ENCODE data around the gene DRC7. TPM values are rescaled to one million over a fixed set of nuclear protein-coding genes. Genes with fewer than 3 reads are reported as not detected.

The DRC7 gene
- total RNA-seq, 2 donors from 2014 or later, result not detected

- DNase-seq (ENCODE audit: low spot score), result no peak
- H3K4me1 ChIP-seq (ENCODE audit: control insufficient read depth in 1 of 2, low read depth in 2 of 2), result no peaks in the 10 kb centered on the region
- H3K27ac ChIP-seq, result no peak overlapping the region
- no peaks in the 10 kb centered on the region for H3K27me3 ChIP-seq (replicated peaks; ENCODE audit: insufficient read depth)
- no peak for TF ChIP-seq CTCF (IDR thresholded peaks at IDR 0.05)
- H3K36me3 ChIP-seq, result no peaks in the 10 kb centered on the region
- ATAC-seq (ENCODE audit: insufficient number of reproducible peaks, low FRiP score, low read depth), result no peak
- no peak overlapping the region for H3K4me3 ChIP-seq
- H3K9me3 ChIP-seq, result no peaks in the 10 kb centered on the region
These were observed 19.4 kb downstream of the DRC7 start for GRCh38 chr16:57714047-57714446.

- no peaks in the 10 kb centered on the region for H3K36me3 ChIP-seq
- no peaks in the 10 kb centered on the region for H3K27me3 ChIP-seq (replicated peaks; ENCODE audit: insufficient read depth)
- no peaks in the 10 kb centered on the region for H3K4me1 ChIP-seq (ENCODE audit: control insufficient read depth in 1 of 2, low read depth in 2 of 2)
- DNase-seq (ENCODE audit: low spot score), result no peak
- no peak for TF ChIP-seq CTCF (IDR thresholded peaks at IDR 0.05)
- no peaks in the 10 kb centered on the region for H3K9me3 ChIP-seq
- no peak for ATAC-seq (ENCODE audit: insufficient number of reproducible peaks, low FRiP score, low read depth)
- H3K27ac ChIP-seq, result no peak overlapping the region
- no peak overlapping the region for H3K4me3 ChIP-seq
These were observed 25.6 kb downstream of the DRC7 start for GRCh38 chr16:57720142-57720575.

GRCh38 chr16:57721356-57722209 is 27.0 kb downstream of the DRC7 start:
- Histone ChIP-seq H3K27me3 (replicated peaks; ENCODE audit: insufficient read depth) (no peaks in the 10 kb centered on the region), H3K4me3 (no peak overlapping the region), H3K27ac (no peak overlapping the region), H3K9me3 (no peaks in the 10 kb centered on the region), H3K36me3 (no peaks in the 10 kb centered on the region), H3K4me1 (ENCODE audit: control insufficient read depth in 1 of 2, low read depth in 2 of 2) (no peaks in the 10 kb centered on the region)
- ATAC-seq (ENCODE audit: insufficient number of reproducible peaks, low FRiP score, low read depth) (no peak), DNase-seq (ENCODE audit: low spot score) (no peak)
- no peak for TF ChIP-seq CTCF (IDR thresholded peaks at IDR 0.05)

- H3K27ac ChIP-seq, result no peak overlapping the region
- no peaks in the 10 kb centered on the region for H3K36me3 ChIP-seq
- TF ChIP-seq CTCF (IDR thresholded peaks at IDR 0.05), result no peak
- no peak overlapping the region for H3K4me3 ChIP-seq
- H3K4me1 ChIP-seq (ENCODE audit: control insufficient read depth in 1 of 2, low read depth in 2 of 2), result no peaks in the 10 kb centered on the region
- ATAC-seq (ENCODE audit: insufficient number of reproducible peaks, low FRiP score, low read depth) (no peak), DNase-seq (ENCODE audit: low spot score) (no peak)
- H3K9me3 ChIP-seq, result no peaks in the 10 kb centered on the region
- no peaks in the 10 kb centered on the region for H3K27me3 ChIP-seq (replicated peaks; ENCODE audit: insufficient read depth)
These were observed 27.5 kb downstream of the DRC7 start for GRCh38 chr16:57722210-57722499.

GRCh38 chr16:57722651-57723050 is 28.0 kb downstream of the DRC7 start:
- ATAC-seq (ENCODE audit: insufficient number of reproducible peaks, low FRiP score, low read depth) (no peak), DNase-seq (ENCODE audit: low spot score) (no peak)
- TF ChIP-seq CTCF (IDR thresholded peaks at IDR 0.05), result no peak
- Histone ChIP-seq H3K4me3 (no peak overlapping the region), H3K27me3 (replicated peaks; ENCODE audit: insufficient read depth) (no peaks in the 10 kb centered on the region), H3K9me3 (no peaks in the 10 kb centered on the region), H3K4me1 (ENCODE audit: control insufficient read depth in 1 of 2, low read depth in 2 of 2) (no peaks in the 10 kb centered on the region), H3K36me3 (no peaks in the 10 kb centered on the region), H3K27ac (no peak overlapping the region)
